ENCODE results near the gene EXT2.

Gene EXT2

GRCh38 chr11:44083906-44084305 is 11.6 kb upstream of the EXT2 start:
- FAIRE-seq (no peak), DNase-seq (ENCODE audit: low spot score) (no peak)

GRCh38 chr11:44085330-44085729 is 10.1 kb upstream of the EXT2 start:
- DNase-seq (ENCODE audit: low spot score), result no peak
- FAIRE-seq, result no peak

DNA sequence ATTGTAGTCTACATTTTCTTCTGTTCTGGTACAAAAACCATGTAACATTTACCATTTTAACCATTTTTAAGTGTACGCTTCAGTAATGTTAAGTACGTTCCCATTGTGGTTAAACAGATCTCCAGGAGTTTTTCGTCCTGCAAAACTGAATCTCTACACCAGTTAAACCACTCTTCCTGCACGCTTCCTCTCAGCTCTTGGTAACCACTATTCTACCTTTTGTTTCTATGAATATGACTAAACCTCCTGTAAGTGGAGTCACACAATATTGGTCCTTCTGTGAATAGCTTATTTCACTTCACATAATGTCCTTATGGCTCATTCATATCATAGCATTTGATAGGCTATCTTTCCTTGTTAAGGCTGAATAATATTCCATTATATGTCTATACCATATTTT is 7.1 kb upstream of the EXT2 start:
- FAIRE-seq (no peak), DNase-seq (ENCODE audit: low spot score) (no peak)

GRCh38 chr11:44088871-44089270 is 6.6 kb upstream of the EXT2 start:
- no peak for DNase-seq (ENCODE audit: low spot score)
- no peak for FAIRE-seq

- no peak for DNase-seq (ENCODE audit: low spot score)
- no peak for FAIRE-seq
Measured at GRCh38 chr11:44090539-44090938, 4.9 kb upstream of the EXT2 start.

GRCh38 chr11:44094260-44094868 is 1.1 kb upstream of the EXT2 start:
- DNase-seq (ENCODE audit: low spot score), result peak; percentile 75
- no peak for FAIRE-seq

DNA sequence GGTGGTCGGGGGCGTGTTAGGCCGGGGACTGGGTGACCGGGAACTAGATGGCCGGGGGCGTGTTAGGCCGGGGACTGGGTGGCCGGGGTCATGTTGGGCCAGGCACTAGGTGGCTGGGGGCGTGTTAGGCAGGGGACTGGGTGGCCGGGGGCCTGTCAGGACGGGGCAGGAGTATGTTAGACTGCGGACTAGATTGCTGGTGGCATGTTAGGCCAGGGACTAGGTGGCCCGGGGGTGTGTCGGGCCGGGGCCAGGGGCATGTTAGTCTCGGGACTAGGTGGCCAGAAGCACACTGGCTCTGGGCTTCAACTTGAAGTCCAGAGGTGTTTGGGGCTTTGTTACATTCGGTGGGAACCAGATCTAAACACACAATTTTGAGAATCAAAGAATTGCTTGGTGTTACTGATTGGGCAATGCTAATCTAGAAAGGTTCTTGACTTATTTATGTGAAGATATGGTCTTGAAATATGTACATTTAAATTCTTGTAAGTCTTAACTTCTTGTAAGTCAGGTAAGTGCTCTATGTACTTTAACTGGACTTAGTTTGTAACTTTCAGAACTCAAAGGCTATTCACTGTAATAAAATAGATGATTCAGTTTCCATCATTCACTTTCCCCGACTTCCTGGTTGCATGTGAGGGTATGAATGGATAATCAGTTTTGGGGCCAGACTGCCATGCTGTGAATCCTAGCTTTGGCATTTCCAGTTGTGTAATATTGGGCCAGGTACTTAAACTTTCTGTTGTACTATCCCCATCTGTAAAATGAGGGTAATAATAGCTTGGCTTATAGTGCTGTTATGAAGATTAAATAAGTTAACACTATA is 1.1 kb downstream of the EXT2 start:
- no peak for FAIRE-seq

GRCh38 chr11:44097821-44098220 is 2.3 kb downstream of the EXT2 start:
- DNase-seq (ENCODE audit: low spot score) (no peak), FAIRE-seq (no peak)

More for the DNA sequence above, 1.1 kb downstream of the EXT2 start:
- no peak for DNase-seq (ENCODE audit: low spot score)

DNA sequence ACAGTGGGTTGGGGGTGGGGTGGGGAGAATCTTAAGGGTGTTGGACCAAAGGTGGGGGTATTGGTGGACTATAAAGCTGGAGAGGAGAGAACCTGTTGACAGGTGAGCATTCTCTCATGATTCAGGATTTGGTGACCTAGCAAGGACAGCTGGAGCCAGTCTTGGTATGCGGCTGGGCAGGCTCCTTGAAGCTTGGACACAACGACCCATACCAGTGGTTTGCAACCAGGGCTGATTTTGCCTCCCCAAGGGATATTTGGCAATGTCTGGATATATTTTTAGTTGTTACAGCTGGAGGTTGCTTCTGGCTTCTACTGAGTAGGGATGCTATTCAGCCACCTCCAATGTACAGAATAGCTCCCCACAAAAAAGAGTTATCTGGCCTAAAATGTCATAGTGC is 5.6 kb downstream of the EXT2 start:
- DNase-seq (ENCODE audit: low spot score) (no peak), FAIRE-seq (no peak)

- DNase-seq (ENCODE audit: low spot score) (no peak), FAIRE-seq (no peak)
Measured at GRCh38 chr11:44104481-44105294, 9.2 kb downstream of the EXT2 start.

DNA sequence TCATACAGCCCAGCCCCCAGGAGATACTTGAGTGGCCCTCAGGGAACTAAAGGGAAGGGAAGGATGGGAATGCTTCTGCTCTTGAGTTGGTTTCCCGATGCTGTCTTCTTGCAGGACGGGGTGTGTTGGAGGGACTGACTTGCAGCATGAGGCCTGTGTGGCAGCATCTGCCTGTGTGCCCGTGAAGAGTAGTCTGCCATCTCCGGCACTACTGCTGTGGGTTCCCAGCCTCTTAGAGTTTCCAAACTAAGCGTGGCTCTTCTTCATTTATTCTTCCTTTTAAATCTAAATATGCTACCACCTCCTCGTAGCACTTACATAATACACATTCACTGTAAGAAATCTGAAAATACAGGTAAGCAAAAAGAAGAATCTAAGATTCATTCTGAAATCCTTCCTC is 12.8 kb downstream of the EXT2 start:
- FAIRE-seq (no peak), DNase-seq (ENCODE audit: low spot score) (no peak)

DNA sequence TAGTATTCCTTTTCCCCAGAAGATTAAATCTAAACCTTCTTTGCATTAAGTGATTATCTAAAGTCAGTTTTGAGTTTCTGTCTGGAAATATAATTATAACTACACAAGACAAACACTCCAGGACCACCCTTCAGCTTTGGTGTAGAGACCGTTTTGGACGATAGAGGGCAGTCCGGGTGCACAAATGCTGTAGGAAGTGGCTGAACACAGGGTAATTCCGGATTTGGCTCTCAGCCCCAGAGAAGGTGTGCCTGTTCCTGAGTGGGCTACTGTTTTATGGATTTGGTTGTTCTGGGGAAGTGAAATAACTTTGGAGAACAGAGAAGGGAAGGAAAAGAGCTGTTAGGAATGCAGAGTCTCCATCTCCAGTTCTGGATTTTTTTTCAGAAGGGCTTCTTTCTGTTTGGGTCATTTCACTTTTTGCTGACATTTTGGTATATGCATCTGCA is 14.8 kb downstream of the EXT2 start:
- no peak for FAIRE-seq
- peak; percentile 64 for DNase-seq (ENCODE audit: low spot score)

GRCh38 chr11:44112091-44112821 is 16.8 kb downstream of the EXT2 start:
- DNase-seq (ENCODE audit: low spot score), result no peak
- no peak for FAIRE-seq

DNA sequence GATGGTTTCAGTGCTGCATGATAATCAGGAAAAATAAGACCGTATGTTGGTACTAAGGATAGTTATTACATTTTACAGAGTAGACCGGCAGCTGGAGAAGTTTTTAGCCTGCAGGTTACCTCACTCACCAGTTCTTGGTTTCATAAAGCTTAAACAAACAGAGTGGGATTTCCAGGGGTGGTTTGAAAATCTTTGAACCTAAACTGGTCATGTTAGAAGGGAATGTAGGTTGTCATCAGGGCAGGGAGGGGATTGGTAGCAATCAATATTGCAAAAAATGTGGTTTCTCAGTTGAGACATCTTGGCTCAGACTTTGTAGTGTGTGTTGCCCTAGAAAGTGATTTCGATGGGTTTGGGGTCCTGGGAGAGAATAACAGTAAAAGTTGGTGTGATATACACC is 17.5 kb downstream of the EXT2 start:
- DNase-seq (ENCODE audit: low spot score), result no peak
- no peak for FAIRE-seq

DNA sequence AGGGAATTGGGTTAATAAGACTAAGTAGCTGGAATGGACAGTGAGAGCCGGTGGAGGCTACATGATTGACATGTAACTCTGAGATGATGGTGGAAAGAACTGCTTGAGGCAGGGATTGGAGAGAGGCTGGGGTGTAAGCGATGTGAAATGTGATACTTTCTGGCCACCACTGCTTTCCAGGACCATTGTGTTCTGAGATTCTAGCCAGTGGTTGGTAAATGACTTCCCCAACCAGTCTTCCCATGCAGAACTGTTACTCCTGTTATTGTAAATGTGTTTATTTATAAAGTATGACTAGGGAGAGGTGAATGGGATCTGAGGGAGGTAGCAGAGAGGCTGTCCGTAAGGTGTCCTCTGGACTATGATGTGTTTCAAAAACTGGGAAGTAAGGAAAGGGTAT is 18.1 kb downstream of the EXT2 start:
- FAIRE-seq (no peak), DNase-seq (ENCODE audit: low spot score) (no peak)

- DNase-seq (ENCODE audit: low spot score) (no peak), FAIRE-seq (no peak)
Measured at GRCh38 chr11:44116234-44116830, 20.9 kb downstream of the EXT2 start.

DNA sequence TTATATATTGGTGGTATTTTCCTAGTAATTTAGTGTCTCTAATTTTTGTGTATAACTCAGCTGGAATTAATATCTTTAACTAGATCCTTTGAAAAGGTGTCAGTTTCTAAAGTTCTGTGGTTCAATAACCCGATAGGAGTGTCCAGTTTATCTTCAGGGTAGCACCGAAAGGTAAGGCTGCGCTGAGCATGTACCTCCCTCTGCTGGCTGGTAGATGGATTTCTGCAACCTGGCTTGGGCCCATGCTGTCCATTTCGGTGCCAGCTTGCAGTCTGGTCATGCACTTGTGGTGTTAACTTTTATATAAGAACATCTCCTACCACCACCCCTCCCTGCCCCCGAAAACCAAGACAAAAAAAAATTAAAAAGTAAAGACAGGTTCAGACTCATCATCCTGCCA is 24.7 kb downstream of the EXT2 start:
- no peak for FAIRE-seq
- DNase-seq (ENCODE audit: low spot score), result peak; percentile 16

DNA sequence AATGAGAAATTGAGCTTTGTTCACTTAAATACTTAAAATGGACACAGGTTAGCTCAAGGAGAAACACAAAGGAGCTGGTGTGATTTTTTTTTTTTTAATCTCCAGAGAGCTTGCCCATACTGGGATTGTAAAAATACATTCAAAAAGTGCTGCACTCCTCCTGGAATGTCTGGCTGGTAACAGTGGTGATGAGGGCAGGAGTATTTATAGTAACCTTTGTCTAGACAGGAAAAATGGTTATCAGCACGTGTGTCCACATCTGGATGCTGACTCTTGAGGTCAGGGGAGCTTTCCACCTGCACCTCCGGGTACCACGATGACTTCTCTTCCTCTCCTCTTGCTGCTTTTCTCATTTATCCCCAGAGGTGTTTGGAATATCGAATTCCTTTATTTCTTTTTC is 30.1 kb downstream of the EXT2 start:
- FAIRE-seq (no peak), DNase-seq (ENCODE audit: low spot score) (no peak)

GRCh38 chr11:44126304-44126703 is 30.8 kb downstream of the EXT2 start:
- DNase-seq (ENCODE audit: low spot score), result no peak
- no peak for FAIRE-seq

DNA sequence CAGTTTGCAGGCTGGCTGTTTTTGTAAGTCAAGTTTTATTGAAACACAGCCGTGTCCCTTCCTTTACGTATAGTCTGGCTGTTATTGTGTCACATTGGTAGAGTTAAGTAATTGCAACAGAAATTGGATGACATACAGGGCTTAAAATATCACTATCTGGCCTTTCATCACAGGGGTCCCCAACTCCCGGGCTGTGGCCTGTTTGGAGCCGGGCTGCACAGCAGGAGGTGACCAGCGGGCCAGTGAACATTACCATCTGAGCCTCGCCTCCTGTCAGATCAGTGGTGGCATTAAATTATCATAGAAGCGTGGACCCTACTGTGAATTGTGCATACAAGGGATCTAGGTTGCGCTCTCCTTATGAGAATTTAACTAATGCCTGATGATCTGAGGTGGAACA is 31.7 kb downstream of the EXT2 start:
- DNase-seq (ENCODE audit: low spot score), result no peak
- no peak for FAIRE-seq

DNA sequence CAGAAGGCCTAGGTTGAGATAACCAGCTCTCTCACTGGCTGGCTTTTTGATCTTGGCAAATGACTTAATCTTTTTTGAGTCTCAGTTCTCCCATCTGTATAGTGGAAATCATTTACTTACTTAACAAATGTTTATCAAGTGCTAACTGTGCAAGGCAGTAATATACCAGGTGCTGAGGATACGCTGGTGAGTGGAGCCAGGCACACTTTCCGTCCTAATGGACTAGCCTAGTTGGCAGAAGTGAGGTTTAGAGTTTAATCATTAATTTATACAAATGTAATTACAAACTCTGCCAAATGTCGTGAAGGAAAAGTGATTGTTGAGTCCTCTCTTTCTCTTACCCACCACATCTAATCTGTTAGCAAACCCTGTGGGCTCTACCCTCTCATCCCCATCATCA is 33.3 kb downstream of the EXT2 start:
- DNase-seq (ENCODE audit: low spot score), result no peak
- no peak for FAIRE-seq

Data from urothelium cell line (cell line).